Endodermal cell (in vitro differentiated cells): Measurements from ENCODE around the gene TMEM200A. TPM values are rescaled to one million over a fixed set of nuclear protein-coding genes. Genes with fewer than 3 reads are reported as not detected.

Source experiments
- DNase-seq: peaks from one replicate; pipeline ENCODE4 v3.0.0-alpha.2; 2017
- H3K27ac ChIP-seq: 2 replicates; pipeline ENCODE4 v1.5.1; 2013; ENCODE audit warnings: mild to moderate bottlenecking, low read depth, low read length, moderate library complexity
- H3K27me3 ChIP-seq: 2 replicates; pipeline ENCODE4 v1.6.1; 2013; ENCODE audit warnings: mild to moderate bottlenecking, low read length, moderate library complexity; ENCODE audit not compliant: insufficient read depth, control insufficient read depth, poor library complexity, severe bottlenecking
- H3K36me3 ChIP-seq: 2 replicates; pipeline ENCODE4 v1.7.0; 2013; ENCODE audit warnings: mild to moderate bottlenecking, low read length, moderate library complexity; ENCODE audit not compliant: control insufficient read depth, insufficient read depth
- H3K4me1 ChIP-seq: one replicate; pipeline ENCODE4 v1.7.0; 2013; ENCODE audit warnings: low read length; ENCODE audit not compliant: control insufficient read depth, insufficient read depth
- H3K4me3 ChIP-seq: 2 replicates; pipeline ENCODE4 v1.5.1; 2013; ENCODE audit warnings: mild to moderate bottlenecking, low read length, moderate library complexity
- H3K9ac ChIP-seq: 2 replicates; pipeline ENCODE4 v1.6.1; 2013; ENCODE audit warnings: mild to moderate bottlenecking, low read length, moderate library complexity; ENCODE audit not compliant: poor library complexity, severe bottlenecking; ENCODE audit errors: extremely low read depth
- H3K9me3 ChIP-seq: 2 replicates; pipeline ENCODE4 v1.6.1; 2013; ENCODE audit warnings: mild to moderate bottlenecking, low read length, moderate library complexity; ENCODE audit not compliant: control insufficient read depth
- H3K27ac Mint-ChIP-seq: 2 replicates; pipeline ENCODE4 v1.8.0; 2020; ENCODE audit warnings: mixed read lengths
- H3K27me3 Mint-ChIP-seq: 2 replicates; pipeline ENCODE4 v1.8.0; 2021; ENCODE audit warnings: mild to moderate bottlenecking, mixed read lengths; ENCODE audit not compliant: insufficient read depth
- H3K36me3 Mint-ChIP-seq: 2 replicates; pipeline ENCODE4 v1.8.0; 2020; ENCODE audit warnings: low read depth, mixed read lengths
- H3K4me1 Mint-ChIP-seq: 2 replicates; pipeline ENCODE4 v1.8.0; 2020; ENCODE audit warnings: mixed read lengths
- H3K4me3 Mint-ChIP-seq: 2 replicates; pipeline ENCODE4 v1.8.0; 2020; ENCODE audit warnings: mild to moderate bottlenecking, moderate library complexity, mixed read lengths
- H3K9me3 Mint-ChIP-seq: 2 replicates; pipeline ENCODE4 v1.8.0; 2020; ENCODE audit warnings: mild to moderate bottlenecking, mixed read lengths
- CTCF ChIP-seq: fragments of 200-600 bp; sonication (generic); conservative IDR thresholded peaks from 2 replicates; pipeline ENCODE4 v1.5.0; 2021; ENCODE audit warnings: antibody characterized with exemption, mild to moderate bottlenecking
- WGBS, 2 experiments: methylation state at CpG; one replicate each; pipeline versions ENCODE4 v1.1.5 to v1.1.7; 2013; ENCODE audit warnings: missing lambda C conversion rate in 2 of 2, mixed read lengths in 1 of 2; ENCODE audit not compliant: insufficient coverage in 1 of 2, insufficient read length in 1 of 2; 5-methylcytosine and 5-hydroxymethylcytosine counted together
- total RNA-seq, 2 donors: library from RNA; stranded (reverse); fragmentation: NEBNext Ultra II Directional in 1 of 2; extraction: Animal tissue kit (Norgen Biotek cat#: 25700) in 1 of 2; gene quantifications; 2 replicates in 1 of 2; 3 replicates in 1 of 2; pipeline ENCODE4 v1.2.1, GENCODE V29; 2021

Gene TMEM200A
- total RNA-seq, 2 donors from 2014 or later = 6.4 to 7.6 TPM

DNA sequence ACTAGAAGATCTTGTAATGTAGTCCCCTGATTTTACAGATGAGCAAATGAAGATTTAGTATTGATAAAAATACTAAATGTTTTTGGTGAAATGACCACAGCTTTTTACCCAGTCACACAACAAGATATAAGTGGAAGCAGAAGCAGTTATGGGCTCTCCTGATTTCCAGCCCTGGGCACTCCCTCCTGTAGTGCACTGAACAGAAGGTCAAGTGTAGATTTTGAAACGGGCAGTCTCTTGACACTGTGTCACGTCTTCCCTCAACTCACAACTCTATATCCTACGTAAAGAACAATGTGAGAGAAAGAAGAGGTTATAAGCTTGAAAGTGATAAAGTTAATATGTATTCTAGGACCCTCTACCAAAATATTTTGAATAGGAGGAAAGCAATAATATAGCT lies 23.3 kb downstream of the TMEM200A start:
- Mint-ChIP-seq H3K36me3 (no peaks in the 10 kb centered on the region), H3K27me3 (no peaks in the 10 kb centered on the region), H3K9me3 (no peaks in the 10 kb centered on the region), H3K4me1 (peaks cover 4% of the 10 kb centered on the region), H3K27ac (no peak overlapping the region), H3K4me3 (no peak overlapping the region)
- Histone ChIP-seq H3K9me3 (no peaks in the 10 kb centered on the region), H3K36me3 (no peaks in the 10 kb centered on the region), H3K9ac (no peak overlapping the region), H3K4me3 (no peak overlapping the region), H3K4me1 (no peaks in the 10 kb centered on the region), H3K27me3 (no peaks in the 10 kb centered on the region), H3K27ac (no peak overlapping the region)
- no peak for DNase-seq
- WGBS, 2 experiments = 93% methylated on average over 3 of the region's 3 CpGs; no CpG with 5 or more reads in 1 of the 2 experiments
- no peak for TF ChIP-seq CTCF

DNA sequence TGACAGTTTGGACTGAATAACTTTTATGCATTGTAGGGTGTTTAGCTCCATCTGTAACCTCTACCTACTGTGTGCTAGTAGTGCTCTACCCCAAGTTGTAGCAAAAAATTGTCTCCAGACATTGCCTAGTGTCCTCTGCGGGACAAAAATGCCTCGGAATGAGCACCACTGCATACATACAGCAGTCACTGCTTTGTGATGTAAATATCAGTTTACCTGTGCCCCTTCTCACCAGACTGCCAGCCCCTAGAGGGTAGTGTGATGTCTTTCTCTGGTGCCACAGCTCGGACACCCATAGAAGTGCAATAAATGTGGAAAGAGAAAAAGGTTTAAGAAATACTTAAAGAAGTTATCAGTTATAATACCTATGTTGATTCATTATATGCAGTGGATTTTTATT lies 25.1 kb downstream of the TMEM200A start:
- Mint-ChIP-seq H3K9me3 (no peaks in the 10 kb centered on the region), H3K4me1 (peaks cover 4% of the 10 kb centered on the region), H3K27me3 (no peaks in the 10 kb centered on the region), H3K4me3 (no peak overlapping the region), H3K36me3 (no peaks in the 10 kb centered on the region), H3K27ac (no peak overlapping the region)
- no peak overlapping the region for H3K27ac ChIP-seq
- no peaks in the 10 kb centered on the region for H3K4me1 ChIP-seq
- no peaks in the 10 kb centered on the region for H3K9me3 ChIP-seq
- no peak overlapping the region for H3K4me3 ChIP-seq
- H3K27me3 ChIP-seq = no peaks in the 10 kb centered on the region
- WGBS, 2 experiments = 83% methylated on average over 3 of the region's 3 CpGs; no CpG with 5 or more reads in 1 of the 2 experiments
- DNase-seq = no peak
- H3K36me3 ChIP-seq = no peaks in the 10 kb centered on the region
- TF ChIP-seq CTCF = no peak
- H3K9ac ChIP-seq = no peak overlapping the region

DNA sequence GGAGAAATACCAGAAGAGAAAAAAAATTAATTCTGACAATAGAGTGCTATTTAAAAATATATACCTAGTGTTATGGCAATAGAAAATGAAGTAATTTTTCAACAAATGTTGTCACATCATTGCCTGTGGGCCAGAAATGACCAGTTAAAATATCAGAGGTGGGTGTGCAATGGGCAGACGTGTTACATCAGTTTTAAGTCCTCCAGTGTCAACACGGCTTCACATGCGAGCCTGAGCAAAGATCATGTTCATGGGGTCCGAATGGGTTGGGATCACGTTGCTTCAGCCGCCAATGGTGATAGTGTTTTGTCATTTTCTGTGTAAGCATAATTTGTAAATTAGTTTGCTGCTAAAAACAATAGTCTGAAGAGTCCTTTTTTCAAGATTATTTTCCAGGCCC lies 27.5 kb downstream of the TMEM200A start:
- H3K9ac ChIP-seq = no peak overlapping the region
- no peaks in the 10 kb centered on the region for H3K9me3 ChIP-seq
- H3K4me3 ChIP-seq = no peak overlapping the region
- no peak overlapping the region for H3K27ac Mint-ChIP-seq
- TF ChIP-seq CTCF = no peak
- no peaks in the 10 kb centered on the region for H3K27me3 Mint-ChIP-seq
- no peaks in the 10 kb centered on the region for H3K36me3 Mint-ChIP-seq
- H3K4me3 Mint-ChIP-seq = no peak overlapping the region
- H3K4me1 Mint-ChIP-seq = no peaks in the 10 kb centered on the region
- no peaks in the 10 kb centered on the region for H3K36me3 ChIP-seq
- H3K27ac ChIP-seq = no peak overlapping the region
- DNase-seq = no peak
- no peaks in the 10 kb centered on the region for H3K4me1 ChIP-seq
- H3K27me3 ChIP-seq = no peaks in the 10 kb centered on the region
- no peaks in the 10 kb centered on the region for H3K9me3 Mint-ChIP-seq
- 91 to 96% methylated on average over 3 to 6 of the region's 6 CpGs for WGBS, 2 experiments
